GM23248 (cell line): ENCODE data around the gene ISCA1. TPM values are rescaled to one million over a fixed set of nuclear protein-coding genes. Genes with fewer than 3 reads are reported as not detected.

ENCODE experiments used
- DNase-seq: peaks from one replicate; pipeline ENCODE4 v3.0.0-alpha.2; 2015
- H2AFZ ChIP-seq: fragments of 200-600 bp; sonication (generic); 2 replicates; pipeline ENCODE4 v1.6.1; 2016; ENCODE audit warnings: antibody characterized with exemption
- H3F3A ChIP-seq: fragments of 200-600 bp; sonication (generic); 2 replicates; pipeline ENCODE4 v1.6.1; 2016; ENCODE audit warnings: mild to moderate bottlenecking, antibody characterized with exemption, mixed run types; ENCODE audit not compliant: insufficient read depth
- H3K27ac ChIP-seq: fragments of 200-600 bp; sonication (generic); 2 replicates; pipeline ENCODE4 v1.5.1; 2016; ENCODE audit warnings: mild to moderate bottlenecking
- H3K27me3 ChIP-seq: fragments of 200-600 bp; sonication (generic); replicated peaks from 2 replicates; pipeline ENCODE4 v1.6.1; 2016; ENCODE audit warnings: mild to moderate bottlenecking; ENCODE audit not compliant: insufficient read depth
- H3K36me3 ChIP-seq: fragments of 200-600 bp; sonication (generic); 2 replicates; pipeline ENCODE4 v1.6.1; 2016; ENCODE audit warnings: low read depth, mild to moderate bottlenecking
- H3K4me1 ChIP-seq: fragments of 200-600 bp; sonication (generic); 2 replicates; pipeline ENCODE4 v1.6.1; 2016; ENCODE audit warnings: mild to moderate bottlenecking; ENCODE audit not compliant: insufficient read depth
- H3K4me2 ChIP-seq: fragments of 200-600 bp; sonication (generic); one replicate; pipeline ENCODE4 v1.6.1; 2016; ENCODE audit warnings: mild to moderate bottlenecking; ENCODE audit not compliant: unreplicated experiment
- H3K4me3 ChIP-seq: fragments of 200-600 bp; sonication (generic); 2 replicates; pipeline ENCODE4 v1.5.1; 2016; ENCODE audit warnings: mild to moderate bottlenecking
- H3K79me2 ChIP-seq: fragments of 200-600 bp; sonication (generic); 2 replicates; pipeline ENCODE4 v1.6.1; 2016; ENCODE audit warnings: mild to moderate bottlenecking; ENCODE audit not compliant: insufficient read depth
- H3K9ac ChIP-seq: fragments of 200-600 bp; sonication (generic); 2 replicates; pipeline ENCODE4 v1.6.1; 2016; ENCODE audit warnings: mild to moderate bottlenecking
- H3K9me2 ChIP-seq: fragments of 200-600 bp; sonication (generic); 2 replicates; pipeline ENCODE4 v1.6.1; 2016; ENCODE audit warnings: mixed run types, mild to moderate bottlenecking, moderate library complexity; ENCODE audit not compliant: insufficient read depth
- H3K9me3 ChIP-seq: fragments of 200-600 bp; sonication (generic); one replicate; pipeline ENCODE4 v1.6.1; 2017; ENCODE audit warnings: low read depth
- H4K20me1 ChIP-seq: fragments of 200-600 bp; sonication (generic); 2 replicates; pipeline ENCODE4 v1.6.0; 2016; ENCODE audit not compliant: insufficient read depth
- EZH2 ChIP-seq: fragments of 200-600 bp; sonication (generic); IDR thresholded peaks from 2 replicates; pipeline ENCODE4 v1.6.1; 2018; ENCODE audit warnings: antibody characterized with exemption, mild to moderate bottlenecking; ENCODE audit not compliant: insufficient read depth, poor library complexity, severe bottlenecking
- EZH2phosphoT487 ChIP-seq: fragments of 200-600 bp; sonication (generic); IDR thresholded peaks from 2 replicates; pipeline ENCODE4 v1.6.1; 2018; ENCODE audit warnings: antibody characterized with exemption, moderate library complexity, mild to moderate bottlenecking, low read depth; ENCODE audit not compliant: insufficient read depth
- WGBS, 2 experiments: methylation state at CpG; one replicate each; pipeline ENCODE4 v1.1.6; 2015 to 2017; ENCODE audit warnings: low lambda C conversion rate in 2 of 2, low coverage in 1 of 2; ENCODE audit errors: missing lambda C conversion rate in 2 of 2; 5-methylcytosine and 5-hydroxymethylcytosine counted together
- in situ Hi-C: fragments of 300-500 bp; cut with MboI; formaldehyde crosslinking; loops from 2 replicates; pipeline ENCODE4 v1.15.0; 2020
- polyA plus RNA-seq: library from polyadenylated mRNA; unstranded; fragments of >200 nt; fragmentation: Nextera tagmentation; extraction: Ambion mirVana; gene quantifications from 2 replicates; pipeline ENCODE4 v1.2.1, GENCODE V29; 2016
- total RNA-seq: library from RNA; depleted of rRNA; stranded (reverse); fragments of >200 nt; shearing (Covaris generic); gene quantifications from 2 replicates; pipeline ENCODE4 v1.2.3, GENCODE V29; 2014

ISCA1 gene
- total and polyA plus RNA-seq, 2 experiments from 2014 or later: 45.4 to 46.7 TPM

DNA sequence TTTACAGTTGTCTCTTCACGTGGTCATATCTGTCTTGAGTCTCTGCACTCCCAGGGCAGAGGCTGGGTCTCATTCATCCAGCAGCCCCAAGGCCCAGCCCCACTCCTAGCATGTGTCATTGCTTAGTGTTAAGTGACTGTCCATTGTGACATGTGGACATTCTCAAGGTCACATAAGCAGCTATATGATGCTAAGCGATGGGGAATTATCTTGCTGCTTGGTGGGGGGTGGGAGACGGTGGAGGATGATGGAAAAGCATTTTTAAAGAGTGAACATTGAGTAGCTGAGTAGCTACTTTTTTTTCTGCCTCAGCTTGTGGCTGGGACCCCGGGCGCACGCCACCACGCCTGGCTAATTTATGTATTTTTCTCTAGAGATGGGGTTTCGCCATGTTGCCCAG is 22.8 kb downstream of the ISCA1 start, which contains the start of gene C9orf153:
Gene C9orf153, minus strand, starts transcription at position 101 of the 400 bp plus-strand sequence. CDS start 30,054 bp downstream, outside the sequence.
- in situ Hi-C loops: no loop called here
- H3K27ac ChIP-seq: no peak within 1 kb of the TSS
- no peak within 1 kb of the TSS for H3K4me3 ChIP-seq
- WGBS, 2 experiments: 84 to 89% methylated on average over 8 of the region's 8 CpGs
- no peak for DNase-seq
- H3K9me2 ChIP-seq: no peaks in the 10 kb centered on the region
- H2AFZ ChIP-seq: no peak within 1 kb of the TSS
- H3K4me1 ChIP-seq: no peaks in the 10 kb centered on the region
- TF ChIP-seq EZH2phosphoT487 (no peak), EZH2 (no peak)
- peaks cover 10% of the 10 kb centered on the region; the same call in 1 of the 2 replicates for H3K36me3 ChIP-seq
- H3K9ac ChIP-seq: no peak within 1 kb of the TSS
- no peaks in the 10 kb centered on the region for H3K9me3 ChIP-seq
- no peaks in the 10 kb centered on the region for H3F3A ChIP-seq
- no peaks in the 10 kb centered on the region for H3K27me3 ChIP-seq
- H4K20me1 ChIP-seq: no peaks in the 10 kb centered on the region
- H3K79me2 ChIP-seq: no peaks in the 10 kb centered on the region
- no peak within 1 kb of the TSS for H3K4me2 ChIP-seq

DNA sequence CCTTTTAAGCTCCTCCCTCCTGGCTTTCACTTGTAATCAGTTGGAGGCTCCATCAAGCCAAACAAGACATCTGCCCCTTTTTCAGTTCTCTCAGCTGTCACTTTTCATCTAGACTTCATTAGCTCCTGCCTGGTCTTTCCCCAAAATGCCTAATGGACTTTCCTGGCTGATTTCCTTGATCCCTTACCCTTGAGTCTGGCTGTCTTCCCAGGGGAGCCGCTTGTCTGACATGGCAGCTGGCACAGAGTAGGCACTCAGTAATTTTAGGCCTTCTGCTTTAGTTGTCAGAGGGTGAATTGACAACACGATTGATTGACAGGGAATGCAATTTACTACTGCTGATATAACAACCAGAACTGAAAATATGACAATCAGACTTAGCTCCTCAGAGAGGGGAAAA is 24.9 kb downstream of the ISCA1 start:
- in situ Hi-C loops: no loop called here
- no peak overlapping the region for H3K4me2 ChIP-seq
- DNase-seq: no peak
- no peaks in the 10 kb centered on the region for H3F3A ChIP-seq
- H3K9ac ChIP-seq: no peak overlapping the region
- 72 to 78% methylated on average over 2 of the region's 2 CpGs for WGBS, 2 experiments
- no peaks in the 10 kb centered on the region for H3K9me2 ChIP-seq
- no peaks in the 10 kb centered on the region for H3K79me2 ChIP-seq
- H3K4me1 ChIP-seq: no peaks in the 10 kb centered on the region
- no peaks in the 10 kb centered on the region for H4K20me1 ChIP-seq
- H3K27me3 ChIP-seq: no peaks in the 10 kb centered on the region
- no peak overlapping the region for H3K27ac ChIP-seq
- TF ChIP-seq EZH2phosphoT487 (no peak), EZH2 (no peak)
- H3K36me3 ChIP-seq: no peaks in the 10 kb centered on the region
- H3K9me3 ChIP-seq: no peaks in the 10 kb centered on the region
- no peak overlapping the region for H2AFZ ChIP-seq
- no peak overlapping the region for H3K4me3 ChIP-seq

DNA sequence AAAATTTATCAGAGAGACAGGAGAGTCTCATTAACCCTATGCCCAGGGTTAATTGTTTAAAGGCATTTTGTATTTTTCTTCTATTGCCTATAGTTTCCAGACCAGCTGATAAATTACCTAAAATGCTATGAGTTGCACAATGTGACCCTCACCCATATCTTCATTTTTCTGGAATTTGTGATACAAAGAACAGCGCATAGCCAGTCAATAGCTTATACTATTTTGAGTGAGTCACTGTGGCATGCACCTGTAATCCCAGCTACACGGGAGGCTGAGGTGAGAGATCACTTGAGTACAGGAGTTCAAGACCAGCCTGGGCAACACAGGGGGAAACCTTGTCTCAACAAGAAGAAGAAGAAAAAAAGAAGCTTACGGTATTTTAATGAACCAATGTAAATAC is 25.7 kb downstream of the ISCA1 start:
- 96 to 98% methylated on average over 3 of the region's 3 CpGs for WGBS, 2 experiments
- DNase-seq: no peak
- no peak overlapping the region for H2AFZ ChIP-seq
- no peaks in the 10 kb centered on the region for H3K9me2 ChIP-seq
- no peaks in the 10 kb centered on the region for H3K27me3 ChIP-seq
- H3K4me1 ChIP-seq: no peaks in the 10 kb centered on the region
- no peaks in the 10 kb centered on the region for H3K79me2 ChIP-seq
- in situ Hi-C loops: no loop called here
- TF ChIP-seq EZH2 (no peak), EZH2phosphoT487 (no peak)
- no peaks in the 10 kb centered on the region for H4K20me1 ChIP-seq
- H3K36me3 ChIP-seq: no peaks in the 10 kb centered on the region
- no peaks in the 10 kb centered on the region for H3F3A ChIP-seq
- H3K4me3 ChIP-seq: no peak overlapping the region
- no peak overlapping the region for H3K9ac ChIP-seq
- H3K9me3 ChIP-seq: no peaks in the 10 kb centered on the region
- H3K27ac ChIP-seq: no peak overlapping the region
- H3K4me2 ChIP-seq: no peak overlapping the region

DNA sequence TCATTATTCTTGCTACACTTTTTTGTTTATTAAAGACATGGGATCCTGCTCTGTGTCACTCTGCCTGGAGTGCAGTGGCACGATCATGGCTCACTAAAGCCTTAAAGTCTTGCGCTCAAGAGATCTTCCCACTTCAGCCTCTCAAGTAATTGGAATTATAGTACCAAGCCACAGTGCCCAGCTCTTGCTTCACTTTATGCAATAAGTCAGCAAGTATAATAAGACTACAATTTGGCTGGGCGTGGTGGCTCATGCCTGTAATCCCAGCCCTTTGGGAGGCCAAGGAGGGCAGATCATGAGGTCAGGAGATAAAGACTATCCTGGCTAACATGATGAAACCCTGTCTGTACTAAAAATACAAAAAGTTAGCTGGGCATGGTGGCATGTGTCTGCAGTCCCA is 28.8 kb downstream of the ISCA1 start:
- Histone ChIP-seq H2AFZ (no peak overlapping the region), H3K9me3 (no peaks in the 10 kb centered on the region), H3K27ac (no peak overlapping the region), H4K20me1 (no peaks in the 10 kb centered on the region), H3K79me2 (no peaks in the 10 kb centered on the region), H3K27me3 (no peaks in the 10 kb centered on the region), H3K9ac (no peak overlapping the region), H3K9me2 (no peaks in the 10 kb centered on the region), H3F3A (no peaks in the 10 kb centered on the region), H3K4me1 (no peaks in the 10 kb centered on the region), H3K36me3 (no peaks in the 10 kb centered on the region), H3K4me2 (no peak overlapping the region), H3K4me3 (no peak overlapping the region)
- DNase-seq: no peak
- TF ChIP-seq EZH2phosphoT487: no peak
- TF ChIP-seq EZH2: no peak
- WGBS, 2 experiments: 95 to 100% methylated on average over 3 of the region's 3 CpGs
- in situ Hi-C loops: no loop called here

DNA sequence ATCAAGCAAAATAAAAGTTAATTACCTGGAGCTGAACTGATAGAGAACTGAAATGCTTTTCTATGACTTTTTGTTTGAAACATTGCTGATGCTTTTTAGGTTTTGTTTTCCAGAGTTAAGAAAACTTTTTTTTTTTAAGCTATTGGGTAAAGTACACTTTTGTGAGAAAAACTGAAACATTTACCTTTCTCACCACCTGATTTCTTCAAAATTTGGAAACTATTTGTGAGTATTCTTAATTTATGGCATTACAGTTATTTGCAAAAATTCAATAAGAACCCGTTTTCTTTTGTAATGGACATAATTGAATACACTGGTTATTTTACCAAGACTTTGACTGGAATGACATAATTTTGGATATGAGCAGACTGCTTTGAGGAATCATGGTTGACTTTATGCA is 29.5 kb downstream of the ISCA1 start:
- H2AFZ ChIP-seq: no peak overlapping the region
- no peak overlapping the region for H3K4me3 ChIP-seq
- H3K4me2 ChIP-seq: no peak overlapping the region
- H3K27me3 ChIP-seq: no peaks in the 10 kb centered on the region
- H3K27ac ChIP-seq: no peak overlapping the region
- in situ Hi-C loops: no loop called here
- no peaks in the 10 kb centered on the region for H3K9me2 ChIP-seq
- H3K4me1 ChIP-seq: no peaks in the 10 kb centered on the region
- DNase-seq: no peak
- no peaks in the 10 kb centered on the region for H3F3A ChIP-seq
- 92 to 94% methylated on average over 1 of the region's 1 CpG for WGBS, 2 experiments
- no peak for TF ChIP-seq EZH2
- no peak for TF ChIP-seq EZH2phosphoT487
- H3K9me3 ChIP-seq: no peaks in the 10 kb centered on the region
- no peaks in the 10 kb centered on the region for H3K36me3 ChIP-seq
- H3K9ac ChIP-seq: no peak overlapping the region
- H4K20me1 ChIP-seq: no peaks in the 10 kb centered on the region
- H3K79me2 ChIP-seq: no peaks in the 10 kb centered on the region
